ENCODE results near the gene RCVRN.

RCVRN gene

DNA sequence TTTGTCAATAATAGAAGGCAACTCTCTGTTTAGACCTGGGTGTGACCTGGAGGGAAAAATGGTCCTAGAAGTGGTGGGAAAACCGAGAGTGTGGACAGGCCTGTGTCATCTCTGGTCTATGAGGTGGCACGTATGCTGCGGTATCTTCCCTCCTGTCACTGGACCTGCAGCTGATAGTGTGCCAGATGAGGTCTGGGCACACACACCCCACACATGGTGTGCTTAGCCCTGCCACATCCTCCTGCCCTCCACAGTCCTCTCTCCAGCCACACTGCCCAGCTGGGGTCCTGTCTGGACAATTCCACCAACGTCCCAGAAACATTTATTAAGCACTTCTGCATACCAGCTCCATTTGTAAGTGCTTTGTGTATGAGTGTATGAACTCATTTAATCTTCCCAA, 42.1 kb downstream of the RCVRN start:
- H3K4me1 Mint-ChIP-seq (ENCODE audit: low read depth) = no peaks in the 10 kb centered on the region
- no peak overlapping the region for H3K27ac Mint-ChIP-seq
- H3K36me3 Mint-ChIP-seq (ENCODE audit: low read depth) = peaks cover 3% of the 10 kb centered on the region
- peaks cover 9% of the 10 kb centered on the region for H3K27me3 Mint-ChIP-seq
- H3K9me3 Mint-ChIP-seq = peaks cover 11% of the 10 kb centered on the region
- no peak overlapping the region for H3K4me3 Mint-ChIP-seq

DNA sequence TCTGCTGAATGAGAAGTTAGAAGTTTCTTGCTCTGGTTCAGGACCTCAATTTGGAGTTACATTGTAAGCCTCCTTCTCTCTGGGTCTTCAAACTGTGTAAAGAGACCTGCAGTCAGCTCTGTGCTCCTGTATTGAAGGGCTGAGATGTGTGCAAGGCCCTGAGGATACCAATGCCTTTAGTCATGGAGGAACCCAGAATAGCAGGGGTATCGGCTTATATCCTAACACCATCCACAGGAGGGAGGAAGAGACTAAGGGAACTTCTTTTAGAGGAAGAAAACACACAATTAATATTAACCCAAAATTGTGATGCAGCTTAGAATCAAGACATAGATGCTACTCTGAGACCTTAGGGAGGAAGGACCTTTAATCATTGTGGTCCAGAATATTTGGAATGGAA, 42.9 kb downstream of the RCVRN start:
- H3K27me3 Mint-ChIP-seq = peaks cover 9% of the 10 kb centered on the region
- H3K36me3 Mint-ChIP-seq (ENCODE audit: low read depth) = peaks cover 3% of the 10 kb centered on the region
- no peak overlapping the region for H3K27ac Mint-ChIP-seq
- peaks cover 15% of the 10 kb centered on the region for H3K9me3 Mint-ChIP-seq
- no peak overlapping the region for H3K4me3 Mint-ChIP-seq
- H3K4me1 Mint-ChIP-seq (ENCODE audit: low read depth) = no peaks in the 10 kb centered on the region

DNA sequence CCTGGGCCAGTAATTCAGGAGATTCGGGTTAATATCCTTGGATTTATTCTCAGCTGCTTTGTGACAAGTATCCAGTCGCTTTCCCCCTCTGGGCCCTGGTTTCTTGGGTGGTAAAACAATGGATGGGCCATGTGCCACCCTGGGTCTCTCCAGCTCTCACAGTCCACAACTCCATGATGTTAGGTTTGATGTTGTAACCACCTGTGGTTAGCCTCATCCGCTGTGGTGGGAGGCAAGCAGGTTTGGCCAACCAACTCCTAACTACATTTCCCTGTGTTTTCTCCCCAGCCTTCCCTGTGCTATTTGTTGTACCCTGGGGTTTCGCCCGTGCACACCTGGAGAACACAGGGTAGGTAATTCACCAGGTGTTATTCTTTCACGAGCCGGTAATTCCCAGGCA, 44.2 kb downstream of the RCVRN start:
- H3K4me1 Mint-ChIP-seq (ENCODE audit: low read depth) = no peaks in the 10 kb centered on the region
- peaks cover 3% of the 10 kb centered on the region for H3K36me3 Mint-ChIP-seq (ENCODE audit: low read depth)
- H3K9me3 Mint-ChIP-seq = peaks cover 15% of the 10 kb centered on the region
- H3K27me3 Mint-ChIP-seq = peaks cover 8% of the 10 kb centered on the region
- no peak overlapping the region for H3K4me3 Mint-ChIP-seq
- H3K27ac Mint-ChIP-seq = no peak overlapping the region

DNA sequence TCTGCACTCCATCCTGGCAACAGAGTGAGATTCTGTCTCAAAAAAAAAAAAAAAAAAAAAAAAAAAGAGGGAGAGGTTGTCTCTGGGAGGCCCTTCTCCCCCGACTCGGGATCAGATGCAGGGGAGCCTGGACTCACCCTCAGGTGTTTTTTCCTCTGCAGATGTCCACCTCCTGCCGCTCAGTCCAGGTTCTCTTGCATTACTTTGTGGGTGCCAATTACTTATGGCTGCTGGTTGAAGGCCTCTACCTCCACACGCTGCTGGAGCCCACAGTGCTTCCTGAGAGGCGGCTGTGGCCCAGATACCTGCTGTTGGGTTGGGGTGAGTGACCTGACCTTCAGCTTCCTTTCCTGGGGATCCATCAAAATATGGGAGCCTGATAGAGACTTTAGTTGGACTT, 45.3 kb downstream of the RCVRN start:
- H3K27ac Mint-ChIP-seq = no peak overlapping the region
- peaks cover under 1% of the 10 kb centered on the region for H3K27me3 Mint-ChIP-seq
- H3K9me3 Mint-ChIP-seq = peaks cover 10% of the 10 kb centered on the region
- H3K4me1 Mint-ChIP-seq (ENCODE audit: low read depth) = no peaks in the 10 kb centered on the region
- H3K36me3 Mint-ChIP-seq (ENCODE audit: low read depth) = peaks cover 3% of the 10 kb centered on the region
- H3K4me3 Mint-ChIP-seq = no peak overlapping the region

DNA sequence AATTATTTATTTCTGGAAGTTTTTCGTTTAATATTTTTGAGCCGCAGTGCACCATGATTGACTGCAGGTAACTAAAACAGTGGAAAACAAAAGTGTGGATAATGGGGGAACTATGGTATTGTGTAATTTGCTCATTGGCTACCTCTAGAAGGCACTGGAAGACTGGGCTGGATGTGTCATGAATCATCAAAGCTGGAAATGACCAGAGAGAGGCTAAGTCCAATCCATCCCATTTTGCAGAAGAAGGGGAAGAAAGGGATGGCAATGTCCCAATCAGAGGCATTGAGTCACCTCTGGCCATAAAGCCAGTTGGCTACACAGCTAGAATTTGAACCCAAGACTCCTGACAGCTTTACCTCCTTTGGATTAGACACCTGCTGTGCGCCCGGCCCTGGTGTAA, 50.0 kb downstream of the RCVRN start:
- peaks cover 14% of the 10 kb centered on the region for H3K9me3 Mint-ChIP-seq
- no peak overlapping the region for H3K27ac Mint-ChIP-seq
- H3K36me3 Mint-ChIP-seq (ENCODE audit: low read depth) = peaks cover 3% of the 10 kb centered on the region
- peaks cover 9% of the 10 kb centered on the region for H3K27me3 Mint-ChIP-seq
- H3K4me1 Mint-ChIP-seq (ENCODE audit: low read depth) = no peaks in the 10 kb centered on the region
- no peak overlapping the region for H3K4me3 Mint-ChIP-seq

- H3K4me1 Mint-ChIP-seq (ENCODE audit: low read depth) = no peaks in the 10 kb centered on the region
- H3K36me3 Mint-ChIP-seq (ENCODE audit: low read depth) = peaks cover 2% of the 10 kb centered on the region
- H3K9me3 Mint-ChIP-seq = peaks cover 13% of the 10 kb centered on the region
- H3K4me3 Mint-ChIP-seq = no peak overlapping the region
- peaks cover 9% of the 10 kb centered on the region for H3K27me3 Mint-ChIP-seq
- H3K27ac Mint-ChIP-seq = no peak overlapping the region
These were observed 50.8 kb downstream of the RCVRN start for GRCh38 chr17:9854255-9854654.

GRCh38 chr17:9850151-9850550, 54.9 kb downstream of the RCVRN start:
- peaks cover 3% of the 10 kb centered on the region for H3K9me3 Mint-ChIP-seq
- H3K4me3 Mint-ChIP-seq = no peak overlapping the region
- no peaks in the 10 kb centered on the region for H3K4me1 Mint-ChIP-seq (ENCODE audit: low read depth)
- no peaks in the 10 kb centered on the region for H3K36me3 Mint-ChIP-seq (ENCODE audit: low read depth)
- no peak overlapping the region for H3K27ac Mint-ChIP-seq
- H3K27me3 Mint-ChIP-seq = peaks cover 12% of the 10 kb centered on the region
